HepG2 (cell line): ENCODE data around the gene STX1B. TPM values are rescaled to one million over a fixed set of nuclear protein-coding genes. Genes with fewer than 3 reads are reported as not detected.
A peak's percentile ranks its signal among the peaks of the same experiment; 100 is the strongest.

Experiments used
- CCAR2 ChIP-seq: fragments of 200-400 bp; formaldehyde crosslinking; optimal IDR thresholded peaks from 2 replicates; pipeline ENCODE3; 2018; ENCODE audit warnings: low read depth, mild to moderate bottlenecking, low read length, moderate library complexity
- EZH2 ChIP-seq: conservative IDR thresholded peaks from 2 replicates; pipeline ENCODE4 v1.6.1; 2012; ENCODE audit warnings: mild to moderate bottlenecking, low read depth, low read length, moderate library complexity
- HNF4G ChIP-seq, 2 experiments: sonication (generic) in 1 of 2; formaldehyde crosslinking in 1 of 2; IDR thresholded peaks; 2 replicates each; pipeline versions ENCODE4 v1.4.0 to v1.6.1; 2011 to 2020; ENCODE audit warnings: borderline replicate concordance in 2 of 2, low read depth in 2 of 2, mild to moderate bottlenecking in 2 of 2, low read length in 1 of 2, missing genetic modification reagents in 1 of 2, moderate library complexity in 1 of 2
- RELA ChIP-seq: sonication (generic); formaldehyde crosslinking; IDR thresholded peaks from 2 replicates; pipeline ENCODE4 v1.4.0; 2020; ENCODE audit warnings: missing genetic modification reagents
- ZFP82 ChIP-seq: sonication (generic); formaldehyde crosslinking; IDR thresholded peaks from 2 replicates; pipeline ENCODE4 v1.5.1; 2020; ENCODE audit warnings: mild to moderate bottlenecking, missing genetic modification reagents, borderline replicate concordance
- ZKSCAN5 ChIP-seq: sonication (generic); formaldehyde crosslinking; IDR thresholded peaks from 2 replicates; pipeline ENCODE4 v1.5.1; 2020; ENCODE audit warnings: mild to moderate bottlenecking, missing genetic modification reagents
- ZNF577 ChIP-seq: sonication (generic); formaldehyde crosslinking; IDR thresholded peaks from 2 replicates; pipeline ENCODE4 v1.4.0; 2020; ENCODE audit warnings: mild to moderate bottlenecking, low read depth, missing genetic modification reagents, borderline replicate concordance
- ZNF589 ChIP-seq: sonication (generic); formaldehyde crosslinking; conservative IDR thresholded peaks from 2 replicates; pipeline ENCODE4 v1.8.0; 2022; ENCODE audit warnings: mild to moderate bottlenecking, moderate library complexity, missing genetic modification reagents
- polyA plus RNA-seq, 8 experiments: library from polyadenylated mRNA; depleted of rRNA in 3 of 8; stranded (reverse) in 7 of 8; unstranded in 1 of 8; fragments of >200 nt; fragmentation: Illumina TruSeq in 4 of 8; extraction: Trizol in 4 of 8; gene quantifications; 2 replicates each; pipeline versions ENCODE4 v1.2.1 to v1.2.3, GENCODE V29; 2011 to 2016; ENCODE audit warnings: low read depth in 4 of 8, missing spikeins in 1 of 8, mixed read lengths in 1 of 8; ENCODE audit not compliant: insufficient read depth in 1 of 8
- total RNA-seq, 5 experiments: library from RNA; depleted of rRNA; stranded (reverse); fragments of >200 nt; fragmentation: Illumina TruSeq; extraction: Trizol; gene quantifications; 2 replicates each; pipeline ENCODE4 v1.2.3, GENCODE V29; 2016; ENCODE audit warnings: low read depth in 1 of 5
- TF ChIP-seq, protein P1 (sequence below): sonication (generic); formaldehyde crosslinking; IDR thresholded peaks from 2 replicates; pipeline ENCODE4 v1.8.1; 2023; ENCODE audit warnings: mild to moderate bottlenecking, missing genetic modification reagents
- TF ChIP-seq, protein P2 (sequence below): sonication (generic); formaldehyde crosslinking; IDR thresholded peaks from 2 replicates; pipeline ENCODE4 v1.5.0; 2020; ENCODE audit warnings: missing genetic modification reagents
- TF ChIP-seq, protein P3 (sequence below): sonication (generic); formaldehyde crosslinking; IDR thresholded peaks from 2 replicates; pipeline ENCODE4 v1.4.0; 2020; ENCODE audit warnings: mild to moderate bottlenecking, low read depth, missing genetic modification reagents
- TF ChIP-seq, protein P4 (sequence below): sonication (generic); formaldehyde crosslinking; IDR thresholded peaks from 2 replicates; pipeline ENCODE4 v1.5.0; 2020; ENCODE audit warnings: mild to moderate bottlenecking, missing genetic modification reagents, borderline replicate concordance
- TF ChIP-seq, protein P5 (sequence below): IDR thresholded peaks from 2 replicates; pipeline ENCODE4 v1.6.1; 2018; ENCODE audit warnings: missing genetic modification reagents
- TF ChIP-seq, protein P6 (sequence below): sonication (generic); formaldehyde crosslinking; IDR thresholded peaks from 2 replicates; pipeline ENCODE4 v1.5.1; 2020; ENCODE audit warnings: mild to moderate bottlenecking, missing genetic modification reagents, moderate library complexity
- TF ChIP-seq, protein P7 (sequence below): sonication (generic); formaldehyde crosslinking; conservative IDR thresholded peaks from 2 replicates; pipeline ENCODE4 v1.8.1; 2023; ENCODE audit warnings: missing genetic modification reagents

STX1B gene
- total and polyA plus RNA-seq, 2 of the 13 experiments (the other 11 are each of a cell fraction or from before 2014, with no cell fraction given) = 2.1 to 3.0 TPM

DNA sequence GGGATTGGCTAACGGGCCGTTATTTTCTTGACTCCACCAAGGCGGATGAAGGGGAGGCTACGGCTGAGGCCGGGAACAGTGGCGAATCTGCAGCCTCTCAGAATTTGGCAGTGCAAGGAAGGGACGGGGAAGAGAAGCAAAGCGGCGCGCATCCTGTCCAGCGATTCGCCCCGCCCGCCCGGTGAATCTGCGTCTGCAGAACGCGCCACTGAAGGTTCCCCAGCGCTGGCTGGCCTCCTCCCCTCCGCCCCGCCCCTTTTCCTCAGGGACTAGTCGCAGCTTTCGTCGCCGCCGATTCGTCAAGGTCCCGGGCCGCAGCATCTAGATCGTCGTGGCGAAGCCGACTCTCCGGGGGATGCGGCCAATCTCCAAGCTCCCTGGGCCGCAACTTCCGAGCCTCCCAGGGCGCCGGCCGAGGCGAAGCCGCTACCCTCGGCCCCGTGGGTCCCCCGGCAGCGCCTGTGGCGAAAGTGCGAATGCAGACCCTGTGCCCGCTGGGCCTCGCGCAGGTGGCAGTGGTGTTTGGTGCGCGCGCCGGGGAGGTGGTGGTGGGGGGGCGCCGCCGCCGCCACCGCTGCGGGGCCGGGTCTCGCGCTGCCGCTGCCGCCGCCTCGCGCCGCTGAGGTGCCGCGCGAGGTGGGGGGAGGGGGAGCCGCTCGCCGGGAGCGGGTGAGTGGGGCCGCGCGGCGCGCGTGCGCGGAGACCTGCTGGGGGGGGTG lies 52.8 kb downstream of the STX1B start, which contains the start of gene SETD1A (continued):
- peak; percentile 30; the same call in 1 of the 2 replicates for TF ChIP-seq ZFP82
- TF ChIP-seq, protein P1, sequence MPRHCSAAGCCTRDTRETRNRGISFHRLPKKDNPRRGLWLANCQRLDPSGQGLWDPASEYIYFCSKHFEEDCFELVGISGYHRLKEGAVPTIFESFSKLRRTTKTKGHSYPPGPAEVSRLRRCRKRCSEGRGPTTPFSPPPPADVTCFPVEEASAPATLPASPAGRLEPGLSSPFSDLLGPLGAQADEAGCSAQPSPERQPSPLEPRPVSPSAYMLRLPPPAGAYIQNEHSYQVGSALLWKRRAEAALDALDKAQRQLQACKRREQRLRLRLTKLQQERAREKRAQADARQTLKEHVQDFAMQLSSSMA = no peak
- TF ChIP-seq, protein P2, sequence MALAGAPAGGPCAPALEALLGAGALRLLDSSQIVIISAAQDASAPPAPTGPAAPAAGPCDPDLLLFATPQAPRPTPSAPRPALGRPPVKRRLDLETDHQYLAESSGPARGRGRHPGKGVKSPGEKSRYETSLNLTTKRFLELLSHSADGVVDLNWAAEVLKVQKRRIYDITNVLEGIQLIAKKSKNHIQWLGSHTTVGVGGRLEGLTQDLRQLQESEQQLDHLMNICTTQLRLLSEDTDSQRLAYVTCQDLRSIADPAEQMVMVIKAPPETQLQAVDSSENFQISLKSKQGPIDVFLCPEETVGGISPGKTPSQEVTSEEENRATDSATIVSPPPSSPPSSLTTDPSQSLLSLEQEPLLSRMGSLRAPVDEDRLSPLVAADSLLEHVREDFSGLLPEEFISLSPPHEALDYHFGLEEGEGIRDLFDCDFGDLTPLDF (CRISPR knock-in tag) = peak; percentile 62; the same call in 1 of the 2 replicates
- no peak for TF ChIP-seq HNF4G (IDR thresholded peaks at IDR 0.05; ENCODE audit: borderline replicate concordance, low read depth, low read length)
- TF ChIP-seq HNF4G (CRISPR knock-in tag; IDR thresholded peaks at IDR 0.05; ENCODE audit: borderline replicate concordance, low read depth) = no peak; the same call in 1 of the 2 replicates
- TF ChIP-seq, protein P3, sequence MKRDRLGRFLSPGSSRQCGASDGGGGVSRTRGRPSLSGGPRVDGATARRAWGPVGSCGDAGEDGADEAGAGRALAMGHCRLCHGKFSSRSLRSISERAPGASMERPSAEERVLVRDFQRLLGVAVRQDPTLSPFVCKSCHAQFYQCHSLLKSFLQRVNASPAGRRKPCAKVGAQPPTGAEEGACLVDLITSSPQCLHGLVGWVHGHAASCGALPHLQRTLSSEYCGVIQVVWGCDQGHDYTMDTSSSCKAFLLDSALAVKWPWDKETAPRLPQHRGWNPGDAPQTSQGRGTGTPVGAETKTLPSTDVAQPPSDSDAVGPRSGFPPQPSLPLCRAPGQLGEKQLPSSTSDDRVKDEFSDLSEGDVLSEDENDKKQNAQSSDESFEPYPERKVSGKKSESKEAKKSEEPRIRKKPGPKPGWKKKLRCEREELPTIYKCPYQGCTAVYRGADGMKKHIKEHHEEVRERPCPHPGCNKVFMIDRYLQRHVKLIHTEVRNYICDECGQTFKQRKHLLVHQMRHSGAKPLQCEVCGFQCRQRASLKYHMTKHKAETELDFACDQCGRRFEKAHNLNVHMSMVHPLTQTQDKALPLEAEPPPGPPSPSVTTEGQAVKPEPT (CRISPR knock-in tag) = no peak
- TF ChIP-seq, protein P4, sequence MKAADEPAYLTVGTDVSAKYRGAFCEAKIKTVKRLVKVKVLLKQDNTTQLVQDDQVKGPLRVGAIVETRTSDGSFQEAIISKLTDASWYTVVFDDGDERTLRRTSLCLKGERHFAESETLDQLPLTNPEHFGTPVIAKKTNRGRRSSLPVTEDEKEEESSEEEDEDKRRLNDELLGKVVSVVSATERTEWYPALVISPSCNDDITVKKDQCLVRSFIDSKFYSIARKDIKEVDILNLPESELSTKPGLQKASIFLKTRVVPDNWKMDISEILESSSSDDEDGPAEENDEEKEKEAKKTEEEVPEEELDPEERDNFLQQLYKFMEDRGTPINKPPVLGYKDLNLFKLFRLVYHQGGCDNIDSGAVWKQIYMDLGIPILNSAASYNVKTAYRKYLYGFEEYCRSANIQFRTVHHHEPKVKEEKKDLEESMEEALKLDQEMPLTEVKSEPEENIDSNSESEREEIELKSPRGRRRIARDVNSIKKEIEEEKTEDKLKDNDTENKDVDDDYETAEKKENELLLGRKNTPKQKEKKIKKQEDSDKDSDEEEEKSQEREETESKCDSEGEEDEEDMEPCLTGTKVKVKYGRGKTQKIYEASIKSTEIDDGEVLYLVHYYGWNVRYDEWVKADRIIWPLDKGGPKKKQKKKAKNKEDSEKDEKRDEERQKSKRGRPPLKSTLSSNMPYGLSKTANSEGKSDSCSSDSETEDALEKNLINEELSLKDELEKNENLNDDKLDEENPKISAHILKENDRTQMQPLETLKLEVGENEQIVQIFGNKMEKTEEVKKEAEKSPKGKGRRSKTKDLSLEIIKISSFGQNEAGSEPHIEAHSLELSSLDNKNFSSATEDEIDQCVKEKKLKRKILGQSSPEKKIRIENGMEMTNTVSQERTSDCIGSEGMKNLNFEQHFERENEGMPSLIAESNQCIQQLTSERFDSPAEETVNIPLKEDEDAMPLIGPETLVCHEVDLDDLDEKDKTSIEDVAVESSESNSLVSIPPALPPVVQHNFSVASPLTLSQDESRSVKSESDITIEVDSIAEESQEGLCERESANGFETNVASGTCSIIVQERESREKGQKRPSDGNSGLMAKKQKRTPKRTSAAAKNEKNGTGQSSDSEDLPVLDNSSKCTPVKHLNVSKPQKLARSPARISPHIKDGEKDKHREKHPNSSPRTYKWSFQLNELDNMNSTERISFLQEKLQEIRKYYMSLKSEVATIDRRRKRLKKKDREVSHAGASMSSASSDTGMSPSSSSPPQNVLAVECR (CRISPR knock-in tag) = peak; percentile 89
- TF ChIP-seq, protein P5, sequence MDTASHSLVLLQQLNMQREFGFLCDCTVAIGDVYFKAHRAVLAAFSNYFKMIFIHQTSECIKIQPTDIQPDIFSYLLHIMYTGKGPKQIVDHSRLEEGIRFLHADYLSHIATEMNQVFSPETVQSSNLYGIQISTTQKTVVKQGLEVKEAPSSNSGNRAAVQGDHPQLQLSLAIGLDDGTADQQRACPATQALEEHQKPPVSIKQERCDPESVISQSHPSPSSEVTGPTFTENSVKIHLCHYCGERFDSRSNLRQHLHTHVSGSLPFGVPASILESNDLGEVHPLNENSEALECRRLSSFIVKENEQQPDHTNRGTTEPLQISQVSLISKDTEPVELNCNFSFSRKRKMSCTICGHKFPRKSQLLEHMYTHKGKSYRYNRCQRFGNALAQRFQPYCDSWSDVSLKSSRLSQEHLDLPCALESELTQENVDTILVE (CRISPR knock-in tag) = peak; percentile 92
- TF ChIP-seq CCAR2 = peak; percentile 58
- TF ChIP-seq ZNF577 = no peak
- no peak for TF ChIP-seq RELA (CRISPR knock-in tag)
- no peak for TF ChIP-seq ZNF589 (CRISPR knock-in tag)
- TF ChIP-seq, protein P6, sequence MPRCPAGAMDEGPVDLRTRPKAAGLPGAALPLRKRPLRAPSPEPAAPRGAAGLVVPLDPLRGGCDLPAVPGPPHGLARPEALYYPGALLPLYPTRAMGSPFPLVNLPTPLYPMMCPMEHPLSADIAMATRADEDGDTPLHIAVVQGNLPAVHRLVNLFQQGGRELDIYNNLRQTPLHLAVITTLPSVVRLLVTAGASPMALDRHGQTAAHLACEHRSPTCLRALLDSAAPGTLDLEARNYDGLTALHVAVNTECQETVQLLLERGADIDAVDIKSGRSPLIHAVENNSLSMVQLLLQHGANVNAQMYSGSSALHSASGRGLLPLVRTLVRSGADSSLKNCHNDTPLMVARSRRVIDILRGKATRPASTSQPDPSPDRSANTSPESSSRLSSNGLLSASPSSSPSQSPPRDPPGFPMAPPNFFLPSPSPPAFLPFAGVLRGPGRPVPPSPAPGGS (CRISPR knock-in tag) = peak; percentile 1; the same call in 1 of the 2 replicates
- no peak for TF ChIP-seq EZH2
- TF ChIP-seq ZKSCAN5 (CRISPR knock-in tag) = no peak
- TF ChIP-seq, protein P7, sequence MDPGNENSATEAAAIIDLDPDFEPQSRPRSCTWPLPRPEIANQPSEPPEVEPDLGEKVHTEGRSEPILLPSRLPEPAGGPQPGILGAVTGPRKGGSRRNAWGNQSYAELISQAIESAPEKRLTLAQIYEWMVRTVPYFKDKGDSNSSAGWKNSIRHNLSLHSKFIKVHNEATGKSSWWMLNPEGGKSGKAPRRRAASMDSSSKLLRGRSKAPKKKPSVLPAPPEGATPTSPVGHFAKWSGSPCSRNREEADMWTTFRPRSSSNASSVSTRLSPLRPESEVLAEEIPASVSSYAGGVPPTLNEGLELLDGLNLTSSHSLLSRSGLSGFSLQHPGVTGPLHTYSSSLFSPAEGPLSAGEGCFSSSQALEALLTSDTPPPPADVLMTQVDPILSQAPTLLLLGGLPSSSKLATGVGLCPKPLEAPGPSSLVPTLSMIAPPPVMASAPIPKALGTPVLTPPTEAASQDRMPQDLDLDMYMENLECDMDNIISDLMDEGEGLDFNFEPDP = no peak
